ENCODE data around the gene COX8C. TPM values are rescaled to one million over a fixed set of nuclear protein-coding genes. Genes with fewer than 3 reads are reported as not detected.

COX8C gene
- total RNA-seq, 4 donors from 2014 or later = not detected

DNA sequence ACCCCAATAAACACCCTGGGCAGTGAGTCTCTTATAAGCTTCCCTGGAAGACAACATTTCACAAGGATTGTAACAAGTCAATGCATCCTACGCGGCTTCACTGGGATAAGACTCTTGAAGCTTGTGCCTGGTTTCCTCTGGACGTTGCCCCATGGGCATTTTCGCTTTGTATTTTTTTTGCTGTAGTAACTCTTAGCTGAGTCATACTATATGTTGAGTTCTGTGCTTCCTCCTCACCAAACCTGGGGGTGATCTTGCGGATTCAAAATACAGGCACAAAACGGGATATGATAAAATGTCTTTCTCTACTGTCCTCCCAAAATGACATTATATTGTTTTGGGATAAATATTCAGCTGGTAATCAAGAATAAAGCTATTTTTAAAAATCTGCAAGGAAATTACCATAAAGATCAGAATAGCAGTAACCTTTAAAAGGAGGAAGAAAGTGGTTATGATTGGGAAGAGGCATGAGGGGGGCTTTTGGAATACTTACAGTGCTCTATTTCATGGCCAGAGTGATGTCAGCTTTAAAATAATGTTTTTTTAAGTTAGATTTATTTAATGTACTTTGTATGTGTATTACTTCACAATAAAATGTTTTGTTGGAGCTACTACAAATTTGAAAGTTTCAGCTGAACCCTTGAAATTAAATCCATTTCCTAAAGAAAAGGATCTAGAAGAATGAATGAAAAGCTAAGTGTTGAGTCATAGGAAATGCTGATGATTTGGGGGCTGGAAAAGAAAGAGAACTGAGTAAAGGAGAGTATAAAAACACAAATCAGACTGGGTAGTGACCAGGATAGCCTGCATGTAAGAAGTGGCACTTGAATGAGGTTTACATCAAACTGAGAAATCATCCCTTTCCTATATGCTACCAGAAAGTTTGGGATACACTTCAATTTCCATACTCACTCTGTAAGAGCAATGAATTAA, 28.8 kb upstream of the COX8C start:
- no peak for DNase-seq (ENCODE audit: low spot score in 2 of 2)
- intact Hi-C loops (cut with DNase I; ENCODE audit: low total_unique reads) = no loop called here
- no peak for TF ChIP-seq POLR2A (IDR thresholded peaks at IDR 0.05)
- TF ChIP-seq, protein P1, sequence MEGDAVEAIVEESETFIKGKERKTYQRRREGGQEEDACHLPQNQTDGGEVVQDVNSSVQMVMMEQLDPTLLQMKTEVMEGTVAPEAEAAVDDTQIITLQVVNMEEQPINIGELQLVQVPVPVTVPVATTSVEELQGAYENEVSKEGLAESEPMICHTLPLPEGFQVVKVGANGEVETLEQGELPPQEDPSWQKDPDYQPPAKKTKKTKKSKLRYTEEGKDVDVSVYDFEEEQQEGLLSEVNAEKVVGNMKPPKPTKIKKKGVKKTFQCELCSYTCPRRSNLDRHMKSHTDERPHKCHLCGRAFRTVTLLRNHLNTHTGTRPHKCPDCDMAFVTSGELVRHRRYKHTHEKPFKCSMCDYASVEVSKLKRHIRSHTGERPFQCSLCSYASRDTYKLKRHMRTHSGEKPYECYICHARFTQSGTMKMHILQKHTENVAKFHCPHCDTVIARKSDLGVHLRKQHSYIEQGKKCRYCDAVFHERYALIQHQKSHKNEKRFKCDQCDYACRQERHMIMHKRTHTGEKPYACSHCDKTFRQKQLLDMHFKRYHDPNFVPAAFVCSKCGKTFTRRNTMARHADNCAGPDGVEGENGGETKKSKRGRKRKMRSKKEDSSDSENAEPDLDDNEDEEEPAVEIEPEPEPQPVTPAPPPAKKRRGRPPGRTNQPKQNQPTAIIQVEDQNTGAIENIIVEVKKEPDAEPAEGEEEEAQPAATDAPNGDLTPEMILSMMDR (IDR thresholded peaks at IDR 0.05) = no peak
- H3K4me3 ChIP-seq (ENCODE audit: low read depth, poor library complexity, severe bottlenecking) = no peak overlapping the region
- WGBS, 2 donors = 68 to 71% methylated on average over 6 of the region's 6 CpGs

DNA sequence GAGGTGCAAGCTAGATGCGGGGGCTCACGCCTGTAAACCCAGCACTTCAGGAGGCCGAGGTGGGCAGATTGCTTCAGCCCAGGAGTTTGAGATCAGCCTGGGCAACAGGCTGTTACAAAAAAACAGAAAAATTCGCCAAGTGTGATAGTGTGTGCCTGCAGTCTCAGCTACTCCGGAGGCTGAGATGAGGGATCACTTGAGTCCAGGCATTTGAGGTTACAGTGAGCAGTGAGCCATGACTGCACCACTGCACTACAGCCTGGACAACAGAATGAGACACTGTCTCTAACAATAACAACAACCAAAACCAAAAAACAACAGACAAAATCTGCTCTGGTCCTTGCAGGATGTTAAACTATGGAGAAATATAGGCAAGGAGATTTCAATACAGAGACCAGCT, 28.1 kb upstream of the COX8C start:
- WGBS, 2 donors = 89 to 91% methylated on average over 5 of the region's 5 CpGs
- TF ChIP-seq, protein P1 (IDR thresholded peaks at IDR 0.05) = no peak
- TF ChIP-seq POLR2A (IDR thresholded peaks at IDR 0.05) = no peak
- no peak for DNase-seq (ENCODE audit: low spot score in 2 of 2)
- H3K4me3 ChIP-seq (ENCODE audit: low read depth, poor library complexity, severe bottlenecking) = no peak overlapping the region
- intact Hi-C loops (cut with DNase I; ENCODE audit: low total_unique reads) = no loop called here

DNA sequence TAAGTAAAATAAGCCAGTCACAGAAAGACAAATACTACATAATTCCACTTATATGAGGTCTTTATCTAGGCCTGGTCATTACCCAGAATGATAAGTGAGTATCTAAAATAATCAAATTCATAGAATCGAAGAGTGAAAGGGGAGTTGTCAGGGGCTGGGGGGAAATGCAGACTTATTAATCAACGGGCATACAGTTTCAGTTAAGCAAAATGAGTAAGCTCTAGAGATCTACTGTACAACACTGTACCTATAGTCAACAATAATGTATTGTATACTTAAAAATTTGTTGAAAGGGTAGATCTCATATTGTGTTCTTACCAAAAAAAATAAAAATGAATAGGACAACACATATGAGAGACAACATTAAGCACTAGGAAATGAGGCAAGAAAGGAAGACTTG, 27.5 kb upstream of the COX8C start:
- H3K4me3 ChIP-seq (ENCODE audit: low read depth, poor library complexity, severe bottlenecking) = no peak overlapping the region
- intact Hi-C loops (cut with DNase I; ENCODE audit: low total_unique reads) = no loop called here
- DNase-seq (ENCODE audit: low spot score in 2 of 2) = no peak
- TF ChIP-seq, protein P1 (IDR thresholded peaks at IDR 0.05) = no peak
- TF ChIP-seq POLR2A (IDR thresholded peaks at IDR 0.05) = no peak
- 86 to 89% methylated on average over 2 of the region's 2 CpGs for WGBS, 2 donors

DNA sequence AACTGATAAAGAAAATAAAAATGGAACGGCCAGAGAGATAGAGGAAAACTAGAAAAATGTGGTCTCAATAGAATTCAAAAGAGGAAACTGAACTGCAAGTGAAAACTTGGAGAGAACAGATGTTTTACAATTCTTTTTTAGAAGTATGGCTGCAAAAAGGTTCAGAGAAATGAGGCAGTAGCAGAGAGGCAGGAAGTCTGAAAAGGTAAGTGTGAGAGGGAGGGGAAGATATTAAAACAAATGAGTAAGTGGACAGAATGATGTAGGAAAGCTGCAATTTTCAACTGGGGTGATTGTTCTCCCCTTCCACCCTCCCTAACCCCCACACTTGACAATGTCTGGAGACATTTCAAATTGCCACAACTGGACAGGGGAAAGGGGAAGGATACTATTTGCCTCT, 27.0 kb upstream of the COX8C start:
- TF ChIP-seq POLR2A (IDR thresholded peaks at IDR 0.05) = no peak
- TF ChIP-seq, protein P1 (IDR thresholded peaks at IDR 0.05) = no peak
- WGBS, 2 donors = 70 to 73% methylated on average over 1 of the region's 1 CpG
- intact Hi-C loops (cut with DNase I; ENCODE audit: low total_unique reads) = no loop called here
- DNase-seq (ENCODE audit: low spot score in 2 of 2) = no peak
- H3K4me3 ChIP-seq (ENCODE audit: low read depth, poor library complexity, severe bottlenecking) = no peak overlapping the region

DNA sequence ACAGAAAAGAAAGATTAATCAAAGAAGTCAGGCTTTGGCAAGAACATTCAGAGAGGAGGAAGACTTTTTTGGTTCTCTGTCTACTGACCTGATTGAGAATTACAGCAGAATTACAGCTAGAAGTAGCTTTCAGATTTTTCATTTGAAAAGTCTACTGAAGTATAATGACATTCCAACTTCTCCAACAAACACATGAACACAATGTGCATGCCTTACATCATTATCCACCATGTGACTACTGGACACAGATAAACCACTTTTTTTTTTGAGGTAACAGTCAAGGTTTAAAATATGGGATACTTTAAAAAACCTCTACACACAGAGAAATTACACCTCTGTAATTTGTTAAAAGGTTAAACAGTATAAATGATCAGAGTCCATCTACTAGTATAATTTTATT, 26.5 kb upstream of the COX8C start:
- no peak for DNase-seq (ENCODE audit: low spot score in 2 of 2)
- no peak overlapping the region for H3K4me3 ChIP-seq (ENCODE audit: low read depth, poor library complexity, severe bottlenecking)
- intact Hi-C loops (cut with DNase I; ENCODE audit: low total_unique reads) = no loop called here
- TF ChIP-seq POLR2A (IDR thresholded peaks at IDR 0.05) = no peak
- TF ChIP-seq, protein P1 (IDR thresholded peaks at IDR 0.05) = no peak

Data from lower leg skin (tissue), 4 donors.